M059J (cell line): ENCODE measurements around the gene WASF3. TPM values are rescaled to one million over a fixed set of nuclear protein-coding genes. Genes with fewer than 3 reads are reported as not detected.

Source experiments
- DNase-seq: peaks from one replicate; pipeline ENCODE4 v3.0.0-alpha.2; 2012; ENCODE audit warnings: low read depth
- total RNA-seq: library from RNA; depleted of rRNA; stranded (reverse); fragments of >200 nt; shearing (Covaris generic); gene quantifications from 2 replicates; pipeline ENCODE4 v1.2.3, GENCODE V29; 2014; rRNA removed

The WASF3 gene
- 4.7 and 10.1 TPM in 2 replicates for total RNA-seq

DNA sequence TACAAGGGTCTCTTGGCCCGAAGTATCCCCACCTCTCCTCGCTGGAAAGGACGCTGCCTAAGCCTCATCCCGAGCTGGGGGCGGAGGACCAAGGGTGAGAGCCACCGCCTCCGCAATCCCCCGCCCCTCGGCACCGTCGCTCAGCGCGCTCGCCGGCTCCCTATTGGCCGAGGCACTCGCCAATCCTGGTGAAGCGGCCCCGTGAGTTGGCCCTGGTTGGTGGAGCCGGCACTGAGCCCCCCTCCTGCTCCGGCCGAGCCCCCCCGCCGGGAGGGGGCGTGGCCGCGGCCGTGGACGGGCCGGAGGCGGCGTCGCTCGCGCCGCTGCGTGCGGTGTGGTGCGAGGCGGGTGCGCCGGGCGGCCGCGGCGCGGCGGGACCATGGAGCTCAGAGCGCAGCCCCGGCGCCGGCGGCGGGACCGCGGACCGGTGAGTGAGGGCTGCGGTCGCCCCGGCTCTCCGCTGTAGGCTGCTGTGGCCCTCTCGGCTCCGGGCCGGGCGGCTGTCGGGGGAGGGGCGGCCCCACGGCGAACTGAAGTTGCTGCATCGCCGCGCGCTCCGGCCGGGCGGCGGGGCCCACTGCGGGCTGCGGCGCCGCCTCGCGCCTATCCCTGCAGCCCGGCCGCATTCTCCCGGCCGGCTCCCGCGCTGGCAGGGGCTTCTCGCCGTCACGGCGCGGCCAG, at the start of gene WASF3:
TSS of gene WASF3 (plus strand) at position 291 of the 681 bp plus-strand sequence. CDS start 84,588 bp downstream, outside the sequence.
- peak; percentile 89 for DNase-seq

DNA sequence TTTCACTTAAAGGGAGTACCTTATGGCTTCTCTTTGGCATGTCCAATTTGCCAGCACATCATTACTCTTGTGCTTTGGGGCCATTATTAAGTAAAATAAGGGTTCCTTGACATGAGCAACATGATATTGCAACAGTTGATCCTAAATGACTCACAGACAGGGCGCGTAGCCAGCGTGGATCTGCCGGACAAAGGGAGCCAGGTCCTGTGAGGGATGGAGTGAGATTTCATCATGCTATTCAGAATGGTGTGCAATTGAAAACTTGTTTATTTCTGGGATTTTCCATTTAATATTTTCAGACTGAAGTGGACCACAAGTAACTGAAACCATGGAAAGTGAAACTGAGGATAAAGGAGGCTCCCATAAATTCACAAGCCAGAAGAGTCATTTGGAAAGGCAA, 48.6 kb upstream of the WASF3 start:
- DNase-seq: peak; percentile 88

DNA sequence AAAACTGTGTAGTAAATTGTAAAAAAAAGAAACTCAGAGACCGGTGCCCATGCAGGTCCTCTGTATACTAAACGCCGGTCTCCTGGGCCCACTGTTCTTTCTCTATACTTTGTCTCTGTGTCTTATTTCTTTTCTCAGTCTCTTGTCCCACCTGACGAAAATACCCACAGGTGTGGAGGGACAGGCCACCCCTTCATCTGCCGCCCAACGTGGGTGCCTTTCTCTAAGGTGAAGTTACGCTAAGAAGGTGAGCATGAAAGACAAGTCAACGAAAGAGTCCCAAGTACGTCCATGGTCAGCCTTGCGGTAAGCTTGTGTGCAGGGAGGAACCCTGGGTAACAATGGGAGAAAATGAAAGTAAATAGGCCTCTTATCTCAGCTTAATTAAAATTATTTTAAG, 48.0 kb upstream of the WASF3 start:
- no peak for DNase-seq

GRCh38 chr13:26513931-26514330, 43.6 kb upstream of the WASF3 start:
- DNase-seq: no peak

- no peak for DNase-seq
Measured at GRCh38 chr13:26515721-26516120, 41.8 kb upstream of the WASF3 start.

- no peak for DNase-seq
Measured at GRCh38 chr13:26517936-26518335, 39.5 kb upstream of the WASF3 start.

DNA sequence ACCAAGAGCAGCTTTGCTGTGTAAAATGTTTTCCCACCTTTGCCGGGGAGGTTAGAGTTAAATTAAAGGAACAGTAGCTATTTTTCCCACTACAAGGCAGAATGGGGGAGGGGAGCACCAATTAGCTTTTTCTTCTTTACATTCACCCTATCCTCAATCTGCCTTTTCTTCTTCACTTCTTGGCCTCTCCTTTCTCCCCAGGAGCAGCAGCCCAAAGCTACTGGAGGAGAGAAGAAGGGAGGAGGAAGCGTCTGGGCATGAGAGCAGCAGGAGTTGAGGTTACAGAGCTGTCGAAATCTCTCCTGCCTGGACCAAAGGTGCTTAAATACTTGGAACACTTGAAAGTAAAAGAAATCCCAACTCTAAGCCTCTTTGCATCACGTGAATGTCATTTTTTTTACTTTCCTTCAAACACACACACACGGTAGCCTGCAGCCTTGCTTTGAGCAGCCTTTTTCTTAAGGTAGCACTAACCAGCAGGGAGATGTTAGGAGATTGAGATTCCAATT, 39.0 kb upstream of the WASF3 start:
- no peak for DNase-seq

DNA sequence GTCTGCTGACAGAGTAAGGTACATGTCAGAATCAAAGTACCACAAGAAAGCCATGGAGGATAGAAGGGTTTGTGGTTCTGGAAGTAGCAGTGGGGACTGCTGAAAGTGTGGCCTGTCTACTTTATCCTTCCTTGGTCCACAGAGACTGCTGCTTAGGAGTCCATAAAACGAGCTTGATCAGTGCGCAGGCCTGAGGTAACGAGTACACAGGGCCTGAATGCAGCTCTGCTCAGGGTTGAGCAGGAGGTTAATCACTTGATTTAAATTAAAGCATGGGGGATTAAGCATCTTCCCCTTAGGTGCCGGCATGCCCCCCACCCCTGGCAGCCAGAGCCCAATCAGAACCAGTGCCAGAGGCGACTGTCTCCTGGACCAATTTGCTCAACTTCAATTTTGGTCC, 34.9 kb upstream of the WASF3 start:
- DNase-seq: no peak

GRCh38 chr13:26523007-26523406, 34.5 kb upstream of the WASF3 start:
- no peak for DNase-seq

DNA sequence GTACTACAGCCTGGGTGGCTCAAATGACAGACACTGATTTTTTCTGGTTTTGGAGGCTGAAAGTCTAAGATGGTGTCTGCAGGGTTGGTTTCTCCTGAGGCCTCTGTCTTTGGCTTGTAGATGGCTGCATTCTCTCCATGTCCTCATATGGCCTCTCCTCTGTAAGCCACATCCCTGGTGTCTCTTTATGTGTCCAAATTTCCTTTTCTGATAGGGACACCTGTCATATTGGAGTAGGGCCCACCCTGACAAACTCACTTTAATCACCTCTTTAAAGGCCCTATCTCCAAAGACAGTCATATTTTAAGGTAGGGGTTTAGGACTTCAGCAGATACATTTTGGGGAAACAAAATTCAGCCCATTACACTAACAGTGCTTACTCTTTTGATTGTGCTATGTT, 32.0 kb upstream of the WASF3 start:
- DNase-seq: no peak

GRCh38 chr13:26526702-26527216, 30.7 kb upstream of the WASF3 start:
- DNase-seq: no peak

DNA sequence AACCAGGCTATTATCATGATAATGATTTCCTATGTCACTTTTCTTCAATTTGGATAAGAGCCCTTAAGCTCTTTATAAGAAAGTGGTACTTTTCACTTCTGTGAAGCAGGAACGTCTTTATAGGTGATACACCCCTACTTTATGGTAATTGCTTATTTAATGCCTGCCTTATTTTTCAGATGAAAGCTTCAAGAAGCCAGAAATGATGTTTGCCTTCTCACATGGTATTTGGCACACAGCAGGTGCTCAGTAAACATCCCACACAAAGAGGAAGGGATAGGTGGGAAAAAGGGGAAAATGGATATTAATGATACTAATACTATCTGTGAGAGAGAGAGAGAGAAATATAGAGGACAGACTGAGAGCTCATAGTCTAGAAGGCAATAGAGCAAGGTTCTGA, 29.0 kb upstream of the WASF3 start:
- no peak for DNase-seq

DNA sequence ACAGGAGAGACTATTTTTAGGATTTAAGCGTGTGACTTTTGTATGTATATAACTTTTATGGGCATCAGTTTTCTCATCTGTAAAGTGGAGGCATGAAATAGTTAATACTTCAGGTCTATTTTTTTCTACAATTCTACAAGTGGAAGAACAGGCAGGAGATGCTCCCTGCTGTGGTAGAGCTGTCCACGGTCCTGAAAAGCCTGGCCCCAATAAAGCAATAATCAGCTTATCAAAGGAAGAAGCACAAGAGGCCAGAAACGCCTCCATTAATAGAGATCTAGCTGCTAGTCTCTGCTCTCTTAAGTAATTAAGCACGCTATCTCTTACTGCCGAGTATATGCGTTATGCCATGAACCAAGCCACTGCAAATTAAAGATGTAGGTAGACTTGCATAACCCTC, 28.0 kb upstream of the WASF3 start:
- peak; percentile 49 for DNase-seq

DNA sequence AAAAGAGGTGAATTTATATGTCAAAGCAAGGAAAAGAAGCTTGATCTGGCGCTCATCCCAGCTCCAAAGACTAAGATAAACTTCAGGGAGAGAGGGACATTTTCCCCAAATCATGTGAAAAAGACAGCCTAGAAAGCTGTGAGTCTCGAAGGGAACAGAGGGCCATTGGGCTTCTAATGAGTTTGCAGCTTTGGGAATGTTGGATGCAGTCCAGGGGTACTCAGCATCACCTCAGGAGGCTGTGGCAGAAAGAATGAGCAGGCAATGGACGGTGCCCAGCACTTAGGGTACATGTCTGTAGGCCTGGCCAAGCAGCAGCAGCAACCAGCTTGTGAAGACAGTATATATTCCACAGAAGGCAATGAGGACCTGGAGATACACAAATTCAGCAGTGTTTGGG, 25.7 kb upstream of the WASF3 start:
- no peak for DNase-seq

- no peak for DNase-seq
Measured at GRCh38 chr13:26534036-26534726, 23.3 kb upstream of the WASF3 start.

GRCh38 chr13:26538363-26539317, 18.8 kb upstream of the WASF3 start:
- no peak for DNase-seq

DNA sequence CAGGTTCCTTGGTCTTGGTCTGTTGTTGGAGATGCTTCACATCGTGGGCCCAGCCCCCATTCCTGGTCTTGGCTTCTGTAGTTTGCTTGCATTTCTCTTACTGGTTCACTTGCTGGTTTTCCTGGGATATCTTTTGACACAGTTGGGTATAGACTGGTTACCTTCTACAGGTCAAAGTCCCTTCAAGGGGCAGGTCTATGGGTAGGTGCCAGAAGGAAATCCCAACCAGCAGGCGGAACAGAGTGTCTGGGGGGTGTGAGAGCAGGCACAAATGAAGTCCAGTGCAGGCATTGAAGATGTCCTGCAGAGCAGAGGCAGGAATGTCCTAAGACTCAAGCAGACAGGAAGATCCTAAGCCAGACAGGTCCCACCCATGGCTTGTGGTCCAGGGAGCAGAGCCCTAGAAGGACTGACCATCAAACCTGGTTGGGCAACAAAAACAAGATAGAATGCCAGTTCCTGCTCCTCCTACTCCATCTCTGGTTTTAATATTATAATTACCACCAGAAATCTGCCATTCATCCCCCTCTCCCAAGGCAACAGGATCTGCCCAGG, 17.7 kb upstream of the WASF3 start:
- DNase-seq: no peak

GRCh38 chr13:26540334-26540733, 17.1 kb upstream of the WASF3 start:
- no peak for DNase-seq

- no peak for DNase-seq
Measured at GRCh38 chr13:26541041-26541440, 16.4 kb upstream of the WASF3 start.

GRCh38 chr13:26541678-26542568, 15.6 kb upstream of the WASF3 start:
- no peak for DNase-seq

GRCh38 chr13:26544707-26545106, 12.8 kb upstream of the WASF3 start:
- DNase-seq: no peak
